Activated CD8-positive, alpha-beta T cell treated with anti-CD3 and anti-CD28 coated beads for 36 hours (primary cell): ENCODE results near the gene PCMTD2. TPM values are rescaled to one million over a fixed set of nuclear protein-coding genes. Genes with fewer than 3 reads are reported as not detected.
"Not testable (repeated sequence)": the region's sequence is repeated elsewhere in the genome, so short reads cannot be mapped to it uniquely, and the experiment has no call there.

Source experiments
- ATAC-seq: fragments of 200-7000 bp; cut with Tn5 transposase; one replicate; pipeline ENCODE4 v1.10.0; 2021; ENCODE audit warnings: mild to moderate bottlenecking, moderate library complexity
- CTCF ChIA-PET: fragments of 350-600 bp; sonication (Branson Sonifier 250); formaldehyde crosslinking; loops from one replicate; lab custom pipeline; 2021; ENCODE audit warnings: antibody characterized with exemption; lab: Charles Lee
- POLR2A ChIA-PET: fragments of 350-600 bp; sonication (Branson Sonifier 250); formaldehyde crosslinking; loops from one replicate; lab custom pipeline; 2021; ENCODE audit warnings: antibody characterized with exemption; lab: Charles Lee
- DNase-seq: peaks from one replicate; pipeline ENCODE4 v3.0.0-alpha.2; 2020
- H3K27ac Mint-ChIP-seq: one replicate; pipeline ENCODE4 v1.8.0; 2021; ENCODE audit warnings: mild to moderate bottlenecking, mixed read lengths
- H3K27me3 Mint-ChIP-seq: one replicate; pipeline ENCODE4 v1.8.0; 2021; ENCODE audit warnings: mixed read lengths
- H3K36me3 Mint-ChIP-seq: one replicate; pipeline ENCODE4 v1.8.0; 2021; ENCODE audit warnings: low read depth, mixed read lengths
- H3K4me1 Mint-ChIP-seq: one replicate; pipeline ENCODE4 v1.8.0; 2021; ENCODE audit warnings: low read depth, mixed read lengths
- H3K4me3 Mint-ChIP-seq: one replicate; pipeline ENCODE4 v1.8.0; 2021; ENCODE audit warnings: mild to moderate bottlenecking, moderate library complexity, mixed read lengths
- H3K9me3 Mint-ChIP-seq: one replicate; pipeline ENCODE4 v1.8.0; 2021; ENCODE audit warnings: mixed read lengths
- intact Hi-C: fragments of 100-400 bp; cut with micrococcal nuclease; formaldehyde crosslinking; loops from one replicate; pipeline ENCODE4 v1.10.0; 2022
- total RNA-seq, 2 experiments: library from RNA; stranded (reverse); gene quantifications; one replicate each; pipeline ENCODE4 v1.2.3, GENCODE V29; 2021
- TF ChIP-seq, protein P1 (sequence below): fragments of 200-600 bp; IDR thresholded peaks from one replicate; pipeline ENCODE4 v1.8.0; 2022; ENCODE audit warnings: antibody characterized with exemption, mild to moderate bottlenecking

The PCMTD2 gene
- total RNA-seq, 2 experiments from 2014 or later: 26.0 to 28.6 TPM

GRCh38 chr20:64231621-64232550 is 23.7 kb upstream of the PCMTD2 start:
- DNase-seq (no peak), ATAC-seq (no peak)
- POLR2A ChIA-PET: no interaction called here
- no peak overlapping the region for H3K4me3 Mint-ChIP-seq
- H3K4me1 Mint-ChIP-seq: peaks cover 9% of the 10 kb centered on the region
- no peaks in the 10 kb centered on the region for H3K9me3 Mint-ChIP-seq
- TF ChIP-seq, protein P1, sequence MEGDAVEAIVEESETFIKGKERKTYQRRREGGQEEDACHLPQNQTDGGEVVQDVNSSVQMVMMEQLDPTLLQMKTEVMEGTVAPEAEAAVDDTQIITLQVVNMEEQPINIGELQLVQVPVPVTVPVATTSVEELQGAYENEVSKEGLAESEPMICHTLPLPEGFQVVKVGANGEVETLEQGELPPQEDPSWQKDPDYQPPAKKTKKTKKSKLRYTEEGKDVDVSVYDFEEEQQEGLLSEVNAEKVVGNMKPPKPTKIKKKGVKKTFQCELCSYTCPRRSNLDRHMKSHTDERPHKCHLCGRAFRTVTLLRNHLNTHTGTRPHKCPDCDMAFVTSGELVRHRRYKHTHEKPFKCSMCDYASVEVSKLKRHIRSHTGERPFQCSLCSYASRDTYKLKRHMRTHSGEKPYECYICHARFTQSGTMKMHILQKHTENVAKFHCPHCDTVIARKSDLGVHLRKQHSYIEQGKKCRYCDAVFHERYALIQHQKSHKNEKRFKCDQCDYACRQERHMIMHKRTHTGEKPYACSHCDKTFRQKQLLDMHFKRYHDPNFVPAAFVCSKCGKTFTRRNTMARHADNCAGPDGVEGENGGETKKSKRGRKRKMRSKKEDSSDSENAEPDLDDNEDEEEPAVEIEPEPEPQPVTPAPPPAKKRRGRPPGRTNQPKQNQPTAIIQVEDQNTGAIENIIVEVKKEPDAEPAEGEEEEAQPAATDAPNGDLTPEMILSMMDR: no peak
- no peaks in the 10 kb centered on the region for H3K27me3 Mint-ChIP-seq
- H3K27ac Mint-ChIP-seq: no peak overlapping the region
- intact Hi-C loops: no loop called here
- CTCF ChIA-PET: no interaction called here
- no peaks in the 10 kb centered on the region for H3K36me3 Mint-ChIP-seq

DNA sequence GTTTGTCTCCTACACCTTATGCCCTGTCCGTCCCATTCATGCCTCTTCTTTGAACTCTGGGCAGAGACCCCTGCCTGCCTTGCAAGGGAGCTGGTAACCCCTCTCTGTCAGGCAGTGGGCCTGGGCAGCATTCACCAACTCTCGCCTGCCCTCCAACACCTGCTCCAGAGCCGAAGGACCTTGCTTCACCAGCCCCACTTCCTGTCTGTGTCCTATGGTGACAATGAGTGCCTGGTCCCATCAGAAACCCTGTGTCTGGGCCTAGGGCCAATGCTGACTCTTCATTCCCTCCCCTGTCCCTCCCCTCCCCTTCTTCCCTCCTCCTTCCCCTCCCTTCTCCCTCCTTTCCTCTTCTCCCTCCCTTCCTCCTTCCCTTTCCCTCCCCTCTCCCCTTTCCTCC is 22.8 kb upstream of the PCMTD2 start:
- TF ChIP-seq, protein P1: no peak
- no peaks in the 10 kb centered on the region for H3K9me3 Mint-ChIP-seq
- peaks cover 4% of the 10 kb centered on the region for H3K4me1 Mint-ChIP-seq
- intact Hi-C loops: no loop called here
- peak; percentile 15 for DNase-seq
- no peaks in the 10 kb centered on the region for H3K36me3 Mint-ChIP-seq
- ATAC-seq: peak; percentile 56
- ChIA-PET POLR2A (no interaction called here), CTCF (no interaction called here)
- H3K27ac Mint-ChIP-seq: no peak overlapping the region
- no peaks in the 10 kb centered on the region for H3K27me3 Mint-ChIP-seq
- no peak overlapping the region for H3K4me3 Mint-ChIP-seq

GRCh38 chr20:64233725-64234124 is 21.8 kb upstream of the PCMTD2 start:
- ATAC-seq (no peak), DNase-seq (no peak)
- CTCF ChIA-PET: interaction anchor here (0.8 kb wide), 1 partner anchor 150 kb away, joined by 3 read pairs; the partner anchor contains the start of gene LKAAEAR1
- Mint-ChIP-seq H3K9me3 (no peaks in the 10 kb centered on the region), H3K27me3 (no peaks in the 10 kb centered on the region), H3K4me1 (peaks cover 4% of the 10 kb centered on the region), H3K36me3 (no peaks in the 10 kb centered on the region), H3K27ac (no peak overlapping the region), H3K4me3 (no peak overlapping the region)
- intact Hi-C loops: no loop called here
- TF ChIP-seq, protein P1: no peak
- POLR2A ChIA-PET: no interaction called here

DNA sequence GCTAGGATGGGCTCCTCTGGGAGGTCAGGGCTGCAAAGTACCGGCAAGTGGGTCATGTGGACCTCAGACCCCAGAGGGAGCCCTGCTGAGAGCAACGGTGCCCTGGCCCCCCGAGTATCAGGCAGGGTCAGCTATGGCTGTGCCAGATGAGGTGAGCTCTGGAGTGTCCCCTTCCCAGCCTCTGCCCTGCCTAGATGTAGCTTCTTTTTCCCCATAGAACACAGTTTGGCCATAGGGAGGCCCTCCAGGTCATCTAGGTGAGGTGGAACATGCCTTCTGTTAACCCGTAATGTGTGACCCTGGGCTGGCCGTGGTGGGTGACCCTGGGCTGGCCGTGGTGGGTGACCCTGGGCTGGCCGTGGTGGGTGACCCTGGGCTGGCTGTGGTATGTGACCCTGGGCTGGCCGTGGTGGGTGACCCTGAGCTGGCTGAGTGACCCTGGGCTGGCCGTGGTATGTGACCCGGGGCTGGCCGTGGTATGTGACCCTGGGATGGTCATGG is 21.2 kb upstream of the PCMTD2 start:
- H3K4me3 Mint-ChIP-seq: no peak overlapping the region
- ChIA-PET POLR2A (no interaction called here), CTCF (interaction anchor here (0.8 kb wide), 1 partner anchor 151 kb away, joined by 3 read pairs; the partner anchor contains the start of gene LKAAEAR1)
- no peak overlapping the region for H3K27ac Mint-ChIP-seq
- H3K9me3 Mint-ChIP-seq: no peaks in the 10 kb centered on the region
- intact Hi-C loops: no loop called here
- TF ChIP-seq, protein P1: no peak
- no peaks in the 10 kb centered on the region for H3K36me3 Mint-ChIP-seq
- H3K4me1 Mint-ChIP-seq: peaks cover 4% of the 10 kb centered on the region
- no peak for ATAC-seq
- no peak for DNase-seq
- H3K27me3 Mint-ChIP-seq: no peaks in the 10 kb centered on the region

- H3K27ac Mint-ChIP-seq, H3K9me3 Mint-ChIP-seq, H3K4me3 Mint-ChIP-seq, H3K27me3 Mint-ChIP-seq, POLR2A ChIA-PET, H3K4me1 Mint-ChIP-seq, ATAC-seq, DNase-seq, CTCF ChIA-PET, intact Hi-C loops, H3K36me3 Mint-ChIP-seq: not testable (repeated sequence)
These were observed 20.5 kb upstream of the PCMTD2 start for GRCh38 chr20:64234921-64235565.
